NCI-H2196 treated with DMSO at 0.1 percent for 48 hours (cell line): ENCODE results near the gene MPC2.
"Not testable (repeated sequence)": the region's sequence is repeated elsewhere in the genome, so short reads cannot be mapped to it uniquely, and the experiment has no call there.

Experiments
- DNase-seq: peaks from one replicate; lab custom pipeline; 2025; ENCODE audit not compliant: unreplicated experiment; lab: John Stamatoyannopoulos, UW

The MPC2 gene

DNA sequence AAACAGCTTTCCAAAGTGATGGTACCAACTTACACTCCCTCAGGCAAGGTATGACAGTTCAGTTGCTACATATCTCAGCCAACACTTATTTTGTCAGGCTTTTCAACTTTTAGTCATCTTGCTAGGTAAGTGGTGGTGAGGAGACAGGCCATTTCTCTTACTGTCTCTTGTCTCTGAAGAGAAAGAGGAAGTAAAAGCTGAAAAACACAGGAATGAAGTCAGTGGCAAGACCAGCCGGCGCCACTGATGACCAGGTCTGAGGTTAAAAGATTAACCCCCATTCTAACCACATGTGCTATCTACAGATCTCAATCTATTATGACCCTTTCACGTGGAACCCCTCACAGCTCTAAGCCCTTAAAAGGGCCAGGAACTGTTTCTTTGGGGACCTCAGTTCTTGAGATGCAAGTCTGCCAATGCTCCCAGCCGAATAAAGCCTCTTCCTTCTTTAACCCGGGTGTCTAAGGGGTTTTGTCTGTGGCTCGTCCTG, 27.1 kb downstream of the MPC2 start:
- no peak for DNase-seq

DNA sequence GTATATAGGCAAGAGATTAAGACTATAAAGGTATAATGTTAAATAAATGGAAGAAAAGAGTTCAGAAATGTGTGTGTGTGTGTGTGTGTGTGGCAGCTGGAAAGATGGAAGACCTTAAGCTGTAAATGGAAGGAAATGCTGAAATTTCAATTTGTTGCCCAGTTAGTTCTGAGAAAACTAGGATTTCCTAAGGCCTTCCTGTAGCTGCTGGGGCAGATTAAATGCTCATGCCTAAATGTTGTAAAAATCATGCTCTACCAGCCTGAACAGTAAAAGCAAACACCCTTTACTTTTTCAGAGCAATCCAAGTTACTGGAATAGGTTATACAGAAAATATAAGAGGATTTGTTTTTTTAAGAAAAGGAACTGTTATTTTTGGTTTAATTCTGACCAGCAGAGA, 31.2 kb downstream of the MPC2 start:
- DNase-seq, result no peak

DNA sequence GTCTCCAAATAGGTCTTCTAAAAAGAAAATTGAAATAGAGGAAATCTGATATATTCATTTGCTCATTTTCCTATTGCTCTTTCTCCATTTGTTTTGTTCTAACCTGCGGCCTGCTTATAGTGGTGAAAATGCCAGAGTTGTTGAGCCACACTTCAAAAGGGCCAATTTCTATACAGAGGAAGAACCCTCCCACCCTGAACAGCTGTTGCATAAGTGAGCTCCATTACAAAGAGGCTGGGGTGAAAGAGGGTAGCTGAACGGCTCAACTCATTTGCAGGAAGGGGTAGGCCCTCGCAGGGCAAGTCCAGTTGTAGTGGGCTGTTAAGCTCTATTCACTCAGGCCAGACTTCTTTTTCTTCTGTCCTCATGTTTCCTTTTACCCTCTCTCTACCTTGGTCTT, 31.7 kb downstream of the MPC2 start:
- DNase-seq, result no peak

DNA sequence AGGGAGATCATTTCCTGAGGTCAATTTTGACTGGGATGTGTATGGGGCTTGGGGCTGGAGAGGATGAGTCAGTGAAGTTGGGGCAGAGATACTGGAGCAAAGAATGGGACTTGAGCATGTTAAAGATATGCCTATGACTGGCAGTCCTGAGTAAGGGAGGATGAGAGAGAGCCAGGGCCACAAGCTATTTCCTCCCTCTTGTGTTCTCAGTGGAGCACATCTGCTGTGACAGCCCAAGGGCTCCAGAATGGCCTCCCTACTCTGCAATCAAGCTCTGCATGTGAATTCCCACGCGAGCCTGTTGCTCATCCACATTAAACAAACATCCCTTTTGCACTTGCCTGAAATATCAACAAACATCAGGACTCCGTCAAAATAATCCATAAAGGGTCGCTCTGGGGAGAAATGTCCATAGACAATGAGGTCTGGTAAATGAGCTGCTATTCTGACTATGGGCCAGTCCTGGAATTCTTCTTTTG, 32.2 kb downstream of the MPC2 start:
- DNase-seq, result no peak

DNA sequence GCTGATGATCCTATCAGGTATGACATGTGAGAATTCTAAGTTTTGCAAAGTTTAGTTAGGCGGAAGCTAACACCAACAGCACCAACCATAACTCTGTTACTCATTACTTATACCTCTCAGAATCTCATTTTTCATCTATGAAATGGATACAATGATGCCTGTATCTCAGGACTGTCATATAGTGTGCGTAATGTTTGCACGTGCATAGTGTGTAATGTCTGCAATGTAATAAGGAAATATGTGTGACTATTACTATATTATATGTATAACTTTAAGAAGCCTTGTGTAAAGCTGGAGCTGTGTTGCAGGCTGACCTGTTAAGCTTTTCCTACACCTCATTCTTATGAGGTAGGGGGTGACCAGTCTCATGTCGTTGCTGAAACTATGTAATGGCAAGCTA, 36.0 kb downstream of the MPC2 start:
- no peak for DNase-seq

DNA sequence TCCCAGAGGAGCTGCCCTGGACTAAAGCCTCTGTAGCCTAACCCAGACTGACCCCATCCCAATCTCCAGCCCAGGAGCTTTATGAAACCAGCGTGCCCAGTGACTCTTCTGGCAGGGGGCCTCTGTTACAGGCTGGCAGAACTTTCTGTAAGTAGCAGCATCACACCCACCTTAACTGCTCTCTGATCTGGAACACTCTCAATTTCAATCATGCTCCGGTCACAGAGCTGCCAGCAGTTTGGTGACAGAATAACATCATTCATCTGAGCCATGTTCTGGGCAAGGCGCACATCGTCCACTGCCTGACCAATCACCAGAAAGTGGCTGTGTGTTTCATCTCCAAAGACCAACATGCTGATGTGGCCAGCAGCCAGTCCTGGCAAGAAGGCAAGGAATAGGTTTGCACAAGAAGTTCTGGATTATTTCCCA, 37.6 kb downstream of the MPC2 start:
- DNase-seq, result no peak

DNA sequence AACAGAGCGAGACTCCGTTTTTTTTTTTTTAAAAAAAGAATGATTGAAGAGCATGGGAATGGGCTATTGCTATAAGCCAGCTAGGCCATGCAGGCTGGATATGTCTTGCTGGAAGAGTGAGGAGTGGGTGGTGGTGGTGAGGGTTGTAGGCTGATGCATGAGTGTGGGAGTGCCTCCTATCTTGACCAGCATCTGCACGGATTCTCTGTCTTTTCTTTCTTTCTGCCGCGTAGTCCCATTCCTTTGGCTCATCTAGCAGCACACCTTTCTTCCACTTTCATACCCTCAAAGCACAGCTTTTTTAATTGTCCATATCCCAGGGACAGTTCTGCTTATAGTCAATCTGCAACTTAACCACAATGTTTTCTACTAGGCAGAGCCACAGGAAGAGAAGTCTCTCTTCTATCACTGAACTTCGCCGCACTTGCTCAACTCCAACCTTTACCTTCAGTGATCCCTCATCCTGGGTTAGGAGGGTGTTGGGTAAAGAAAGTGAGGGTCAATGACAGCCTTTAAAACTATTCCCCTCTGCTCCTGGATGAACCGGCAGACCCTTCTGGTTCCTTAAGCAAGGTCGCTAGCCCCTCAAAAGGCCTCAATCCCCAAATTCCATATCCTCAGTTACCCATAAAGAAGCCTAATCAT, 38.2 kb downstream of the MPC2 start:
- no peak for DNase-seq

DNA sequence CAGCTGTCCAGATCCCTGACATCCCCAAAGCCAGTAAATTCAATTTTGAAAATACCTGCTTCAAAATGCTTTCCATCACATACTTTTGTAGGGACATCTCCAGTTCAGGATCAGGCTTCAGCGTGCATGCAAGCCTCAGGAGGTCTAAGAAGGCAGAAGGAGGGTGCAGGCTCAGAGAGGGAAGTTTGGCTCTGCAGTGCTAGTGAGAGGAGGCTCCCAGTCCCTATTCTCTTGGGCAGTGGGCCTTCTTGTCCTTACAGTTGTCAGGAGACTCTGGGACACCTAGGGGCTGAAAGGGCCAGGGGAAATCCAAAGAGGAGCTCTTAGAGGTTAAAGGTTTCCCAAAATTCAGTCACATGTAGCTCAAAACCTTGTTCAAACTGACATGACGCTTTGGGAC, 43.1 kb downstream of the MPC2 start:
- no peak for DNase-seq

DNA sequence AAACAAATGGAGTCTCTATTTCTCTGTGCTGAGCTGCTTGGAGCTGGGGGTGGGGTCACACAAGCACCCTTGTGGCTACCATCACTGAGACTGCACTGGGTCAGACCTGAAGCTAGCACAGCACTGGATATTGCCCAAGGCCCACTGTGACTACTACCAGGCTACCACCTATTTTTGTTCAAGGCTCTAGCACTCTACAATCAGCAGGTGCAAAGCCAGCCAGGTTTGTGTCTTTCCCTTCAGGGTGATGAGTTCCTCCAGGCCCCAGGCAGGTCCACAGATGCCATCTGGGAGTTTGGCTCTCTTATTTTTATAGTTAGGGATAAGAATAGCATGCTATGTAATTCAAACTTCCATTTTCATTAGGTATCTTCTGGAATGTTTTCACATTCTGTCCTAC, 46.5 kb downstream of the MPC2 start:
- no peak for DNase-seq

DNA sequence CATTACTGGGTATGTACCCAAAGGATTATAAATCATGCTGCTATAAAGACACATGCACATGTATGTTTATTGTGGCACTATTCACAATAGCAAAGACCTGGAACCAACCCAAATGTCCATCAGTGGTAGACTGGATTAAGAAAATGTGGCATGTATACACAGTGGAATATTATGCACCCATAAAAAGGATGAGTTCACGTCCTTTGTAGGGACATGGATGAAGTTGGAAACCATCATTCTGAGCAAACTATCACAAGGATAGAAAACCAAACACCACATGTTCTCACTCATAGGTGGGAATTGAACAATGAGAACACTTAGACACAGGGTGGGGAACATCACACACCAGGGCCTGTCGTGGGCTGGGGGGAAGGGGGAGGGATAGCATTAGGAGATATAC, 49.7 kb downstream of the MPC2 start:
- DNase-seq, result not testable (repeated sequence)

DNA sequence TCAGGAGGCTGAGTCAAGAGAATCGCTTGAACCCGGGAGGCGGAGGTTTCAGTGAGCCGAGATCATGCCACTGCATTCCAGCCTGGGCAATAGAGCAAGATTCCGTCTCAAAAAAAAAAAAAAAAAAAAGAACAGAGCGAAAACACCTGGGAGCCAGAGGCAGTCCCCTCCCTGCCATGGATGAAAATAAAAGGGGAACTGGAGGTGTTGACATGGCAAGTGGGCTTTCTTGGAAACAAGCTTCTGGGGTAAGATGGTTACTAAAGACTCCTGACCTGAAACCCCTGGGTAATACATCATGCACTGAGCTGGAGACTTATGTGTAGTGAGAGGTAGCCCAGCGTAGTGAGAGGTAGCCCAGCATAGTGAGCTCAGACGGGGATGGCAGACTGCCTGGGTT, 54.5 kb downstream of the MPC2 start:
- no peak for DNase-seq

DNA sequence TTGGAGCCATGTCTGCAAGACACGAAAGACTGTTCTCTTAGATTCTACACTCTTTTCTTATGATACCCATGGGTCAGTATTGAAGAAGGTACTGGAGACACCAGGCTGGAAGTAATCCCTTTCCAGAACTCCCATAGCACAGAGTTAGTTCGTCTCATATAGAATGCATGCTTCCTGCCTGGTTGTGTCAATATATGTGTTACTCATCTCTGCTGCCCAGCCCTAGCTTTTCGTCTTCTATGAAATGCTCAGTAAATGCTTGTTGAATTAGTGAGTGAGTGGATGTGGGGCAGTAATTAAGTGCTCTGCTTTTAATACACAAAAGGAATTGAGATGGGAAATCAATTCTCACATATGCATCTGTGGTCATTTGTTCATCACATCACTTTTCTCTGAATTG, 55.1 kb downstream of the MPC2 start:
- no peak for DNase-seq

DNA sequence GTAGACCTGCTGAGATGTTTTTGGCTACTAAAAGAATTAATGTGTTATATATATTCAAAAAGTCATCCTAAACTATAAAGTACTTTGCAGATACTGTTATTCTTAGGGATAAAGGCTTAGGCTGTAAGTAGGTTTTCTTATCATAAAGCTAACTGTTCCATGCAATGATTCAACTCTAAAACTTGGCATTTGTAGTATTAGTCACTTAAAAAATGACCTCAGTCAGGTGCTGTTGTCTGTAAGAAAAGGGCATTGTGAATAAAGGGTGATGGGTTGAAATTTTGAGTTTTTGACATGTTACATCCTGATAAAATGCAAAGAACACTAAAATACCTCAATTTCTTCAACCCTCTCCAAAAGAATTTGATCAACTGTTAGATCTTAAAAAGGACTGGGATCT, 55.8 kb downstream of the MPC2 start:
- no peak for DNase-seq

DNA sequence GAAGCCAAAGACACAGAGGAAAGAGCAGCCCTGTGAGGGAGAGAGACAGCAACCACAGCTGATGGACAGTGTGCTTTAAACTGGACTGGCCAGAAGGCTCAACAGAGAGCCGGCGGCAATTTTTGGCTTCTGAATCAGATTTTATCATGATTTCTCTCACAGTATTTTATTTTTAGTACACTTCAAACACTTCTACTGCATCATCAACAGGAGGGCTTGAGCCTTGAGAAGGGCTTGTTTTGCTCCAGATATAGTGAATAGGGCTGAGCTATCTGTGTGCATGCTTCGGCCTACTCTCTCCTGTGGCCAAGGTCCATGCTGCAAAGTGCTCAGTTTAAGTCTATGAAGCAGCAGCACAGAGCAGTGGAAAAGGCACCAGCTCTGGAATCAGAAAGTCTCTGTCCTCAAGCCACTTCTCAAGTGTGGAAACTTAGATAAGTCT, 56.3 kb downstream of the MPC2 start:
- no peak for DNase-seq

DNA sequence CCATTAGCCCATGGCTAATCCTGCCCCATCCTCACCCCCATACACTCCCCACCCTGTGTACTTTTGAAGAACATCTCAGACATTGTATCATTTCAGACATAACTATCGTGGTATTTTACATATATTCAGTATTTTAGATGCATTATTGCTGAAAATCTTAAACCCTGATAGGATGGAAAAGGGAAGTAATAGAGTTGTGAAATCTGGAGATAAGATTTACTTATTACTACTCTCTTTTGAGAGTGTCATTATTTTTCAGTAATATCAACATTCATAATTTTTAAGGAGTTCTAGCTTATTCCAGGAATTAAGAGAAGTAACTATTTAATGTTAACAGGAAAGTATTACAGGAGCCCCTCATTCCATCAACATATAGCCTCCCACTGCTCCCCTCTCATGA, 57.4 kb downstream of the MPC2 start:
- DNase-seq, result no peak

DNA sequence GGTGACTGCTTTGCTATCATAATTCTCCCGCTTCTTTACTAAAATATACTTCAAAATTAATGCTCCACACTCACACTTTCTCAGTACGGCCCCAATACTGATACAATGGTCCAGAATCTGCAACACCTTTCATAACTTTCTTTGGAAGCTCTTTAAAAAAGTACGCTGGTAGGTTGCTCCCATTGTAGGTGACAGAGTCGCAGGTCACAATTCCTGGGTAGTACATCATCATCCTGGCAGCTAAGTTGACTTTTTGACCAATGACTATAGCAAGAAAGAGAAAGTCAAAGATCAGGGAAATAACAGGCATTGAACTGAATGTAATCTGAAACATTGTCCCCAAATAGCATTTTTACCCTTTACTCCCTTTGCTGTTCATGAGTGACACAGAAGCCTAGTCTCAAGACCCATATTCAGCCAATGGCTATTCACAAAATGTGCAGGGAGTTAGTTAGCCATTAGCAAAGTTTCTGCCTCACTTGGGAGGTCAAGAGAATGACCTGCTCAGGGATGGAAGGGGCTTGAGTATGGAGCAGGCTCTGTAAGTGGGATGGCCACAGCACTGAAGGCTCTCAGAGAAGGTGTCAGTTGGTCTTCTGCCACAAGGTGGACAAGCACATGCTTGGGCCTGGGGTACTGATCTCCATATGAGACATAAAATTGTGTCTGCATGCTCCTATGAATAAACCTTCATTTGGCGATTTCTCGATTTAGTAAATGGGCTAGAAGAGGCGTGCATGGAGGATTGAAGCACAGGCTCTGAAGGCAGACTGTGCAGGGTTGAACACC, 58.3 kb downstream of the MPC2 start:
- DNase-seq, result no peak

DNA sequence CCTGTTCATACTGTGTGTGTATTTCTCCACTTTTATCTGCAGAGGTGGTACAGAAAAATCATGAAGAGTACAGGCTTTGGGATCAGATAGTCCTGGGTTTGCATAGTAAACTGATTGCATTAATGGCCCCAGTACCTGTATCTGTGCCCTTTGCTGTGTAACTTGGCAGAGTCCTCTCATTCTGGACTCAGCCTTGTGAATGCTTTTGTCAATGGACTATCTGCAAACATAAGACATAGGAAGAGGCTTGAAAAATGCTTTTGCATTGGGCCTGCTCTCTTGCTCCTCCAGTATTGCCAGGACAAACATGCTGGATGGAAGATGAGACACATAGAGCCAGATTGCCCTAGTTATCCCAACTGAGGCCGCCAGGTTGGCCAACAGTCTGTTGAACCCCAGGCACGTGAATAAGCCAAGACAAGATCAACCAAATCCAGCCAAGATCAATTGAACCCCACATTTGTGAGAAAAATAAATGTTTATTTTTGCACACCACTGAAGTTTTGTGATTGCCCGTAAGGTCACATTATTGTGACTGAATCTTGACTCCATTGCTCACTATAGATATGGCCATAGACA, 60.2 kb downstream of the MPC2 start:
- DNase-seq, result no peak

DNA sequence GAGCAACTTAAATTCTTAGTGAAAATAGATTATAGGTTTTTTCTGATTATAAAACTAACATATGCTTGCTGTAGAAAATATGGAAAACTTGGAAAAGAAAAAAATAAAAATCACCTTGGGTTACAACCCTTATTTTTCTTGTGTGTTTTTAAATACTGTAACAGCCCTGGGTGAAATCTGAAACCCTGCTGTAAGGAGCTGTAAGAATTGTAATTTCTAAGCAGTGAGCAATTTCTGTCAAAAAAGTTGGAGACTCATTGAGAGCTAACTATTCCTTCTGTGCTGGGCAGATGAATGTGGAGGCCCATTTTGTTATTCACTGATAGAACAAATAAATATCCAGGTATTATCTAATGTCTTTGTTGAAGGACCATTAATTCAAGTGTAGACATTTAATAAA, 65.5 kb downstream of the MPC2 start:
- DNase-seq, result no peak

DNA sequence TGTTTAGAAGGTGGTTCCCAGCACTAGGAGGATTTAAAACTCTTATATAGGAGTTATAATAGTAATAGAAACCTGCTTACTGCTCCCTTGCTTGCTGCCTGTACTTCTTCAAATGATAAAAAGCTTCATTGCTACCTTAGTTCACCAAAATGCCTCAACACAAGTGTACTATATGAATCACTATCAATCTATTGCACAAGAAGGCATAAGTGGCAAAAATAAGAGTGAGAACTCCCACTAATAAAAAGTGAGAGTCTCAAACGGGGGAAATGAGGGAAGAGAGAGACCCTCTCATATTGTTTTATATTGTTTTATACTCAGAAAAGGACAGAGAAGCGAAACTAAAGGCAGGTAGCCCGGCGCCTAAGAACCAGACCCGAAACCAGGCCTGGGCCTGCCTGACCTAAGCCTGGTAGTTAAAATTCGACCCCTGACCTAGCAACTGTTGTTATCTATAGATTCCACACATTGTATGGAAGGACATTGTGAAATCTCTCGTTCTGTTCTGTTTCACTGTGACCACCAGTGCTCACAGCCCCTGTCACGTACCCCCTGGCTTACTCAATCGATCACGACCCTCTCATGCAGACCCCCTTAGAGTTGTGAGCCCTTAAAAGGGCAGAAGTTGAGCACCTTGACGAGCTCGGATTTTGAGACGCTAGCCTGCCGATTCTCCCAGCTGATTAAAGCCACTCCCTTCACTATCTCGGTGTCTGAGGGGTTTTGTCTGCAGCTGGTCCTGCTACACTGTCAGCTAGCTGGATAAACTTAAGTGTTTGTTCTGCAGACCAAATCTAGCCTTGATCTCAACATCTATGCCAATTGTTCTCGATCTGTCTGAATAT, 67.5 kb downstream of the MPC2 start:
- DNase-seq, result not testable (repeated sequence)

DNA sequence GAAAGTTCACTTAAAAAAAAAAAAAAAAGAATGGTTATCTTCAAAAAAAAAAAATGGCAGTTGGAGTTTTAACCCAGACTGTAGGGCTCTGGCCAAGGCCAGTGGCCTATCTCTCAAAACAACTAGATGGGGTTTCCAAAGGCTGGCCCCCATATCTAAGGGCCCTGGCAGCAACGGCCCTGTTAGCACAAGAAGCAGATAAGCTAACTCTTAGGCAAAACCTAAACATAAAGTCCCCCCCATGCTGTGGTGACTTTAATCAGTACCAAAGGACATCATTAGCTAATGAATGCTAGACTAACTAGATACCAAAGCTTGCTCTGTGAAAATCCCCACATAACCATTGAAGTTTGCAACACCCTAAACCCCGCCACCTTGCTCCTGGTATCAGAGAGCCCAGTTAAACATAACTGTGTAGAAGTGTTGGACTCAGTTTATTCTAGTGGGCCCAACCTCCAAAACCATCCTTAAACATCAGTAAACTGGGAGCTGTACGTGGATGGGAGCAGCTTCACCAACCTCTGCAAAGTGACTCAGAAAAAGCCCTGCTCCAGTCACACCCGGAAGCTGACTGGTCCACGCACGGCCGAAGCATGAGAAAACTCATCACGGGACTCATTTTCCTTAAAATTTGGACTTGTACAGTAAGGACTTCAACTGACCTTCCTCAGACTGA, 70.0 kb downstream of the MPC2 start:
- not testable (repeated sequence) for DNase-seq
